Measurements from ENCODE around the gene TIGD1.
"Not testable (repeated sequence)": the region's sequence is repeated elsewhere in the genome, so short reads cannot be mapped to it uniquely, and the experiment has no call there.

The TIGD1 gene

DNA sequence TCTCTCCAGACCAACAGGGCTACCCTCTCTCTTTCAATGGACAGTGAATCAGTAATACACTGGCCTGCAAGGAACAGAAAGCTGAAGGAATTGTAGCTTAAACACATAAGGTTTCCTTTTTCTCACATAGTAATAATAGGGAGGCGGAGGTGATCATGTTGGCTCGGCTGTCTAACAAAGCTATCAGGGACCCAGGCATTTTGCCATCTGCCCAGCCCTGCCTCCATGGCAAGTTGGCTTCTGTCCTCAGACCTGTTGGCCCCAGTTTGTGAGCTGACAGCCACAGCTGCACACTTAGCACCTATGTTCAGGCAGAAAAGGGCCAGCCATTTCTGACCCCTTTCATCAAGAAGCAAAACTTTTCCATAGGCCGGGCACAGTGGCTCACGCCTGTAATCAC, 12.9 kb downstream of the TIGD1 start:
- Mint-ChIP-seq H3K9me3 (no peaks in the 10 kb centered on the region), H3K27ac (no peak overlapping the region), H3K36me3 (ENCODE audit: low read depth) (no peaks in the 10 kb centered on the region), H3K4me3 (no peak overlapping the region), H3K4me1 (peaks cover 7% of the 10 kb centered on the region), H3K27me3 (peaks cover 4% of the 10 kb centered on the region)
- no peak for ATAC-seq
- no peak for DNase-seq

DNA sequence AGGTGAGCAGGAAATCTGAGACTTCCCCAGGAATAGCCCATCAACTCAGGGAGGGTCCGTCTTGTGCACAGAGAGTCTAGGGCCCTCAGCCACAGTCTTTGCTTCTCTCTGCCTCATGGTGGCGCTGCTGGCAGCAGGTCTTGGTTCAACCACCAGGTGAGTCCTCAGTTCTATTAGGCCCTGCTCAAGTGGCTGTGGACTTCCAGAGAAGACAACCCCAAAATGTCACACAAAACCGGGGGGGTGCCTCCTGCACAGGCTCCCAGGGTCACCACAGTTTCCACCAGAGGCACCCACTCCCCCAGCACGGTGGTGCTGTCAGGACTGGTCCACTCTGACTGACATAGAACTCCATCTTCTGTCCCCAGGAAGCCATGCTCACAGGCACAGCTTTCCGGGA, 13.3 kb downstream of the TIGD1 start:
- H3K36me3 Mint-ChIP-seq (ENCODE audit: low read depth), result no peaks in the 10 kb centered on the region
- H3K27ac Mint-ChIP-seq, result no peak overlapping the region
- DNase-seq, result no peak
- peaks cover 7% of the 10 kb centered on the region for H3K4me1 Mint-ChIP-seq
- H3K4me3 Mint-ChIP-seq, result no peak overlapping the region
- no peak for ATAC-seq
- H3K9me3 Mint-ChIP-seq, result no peaks in the 10 kb centered on the region
- peaks cover 4% of the 10 kb centered on the region for H3K27me3 Mint-ChIP-seq

DNA sequence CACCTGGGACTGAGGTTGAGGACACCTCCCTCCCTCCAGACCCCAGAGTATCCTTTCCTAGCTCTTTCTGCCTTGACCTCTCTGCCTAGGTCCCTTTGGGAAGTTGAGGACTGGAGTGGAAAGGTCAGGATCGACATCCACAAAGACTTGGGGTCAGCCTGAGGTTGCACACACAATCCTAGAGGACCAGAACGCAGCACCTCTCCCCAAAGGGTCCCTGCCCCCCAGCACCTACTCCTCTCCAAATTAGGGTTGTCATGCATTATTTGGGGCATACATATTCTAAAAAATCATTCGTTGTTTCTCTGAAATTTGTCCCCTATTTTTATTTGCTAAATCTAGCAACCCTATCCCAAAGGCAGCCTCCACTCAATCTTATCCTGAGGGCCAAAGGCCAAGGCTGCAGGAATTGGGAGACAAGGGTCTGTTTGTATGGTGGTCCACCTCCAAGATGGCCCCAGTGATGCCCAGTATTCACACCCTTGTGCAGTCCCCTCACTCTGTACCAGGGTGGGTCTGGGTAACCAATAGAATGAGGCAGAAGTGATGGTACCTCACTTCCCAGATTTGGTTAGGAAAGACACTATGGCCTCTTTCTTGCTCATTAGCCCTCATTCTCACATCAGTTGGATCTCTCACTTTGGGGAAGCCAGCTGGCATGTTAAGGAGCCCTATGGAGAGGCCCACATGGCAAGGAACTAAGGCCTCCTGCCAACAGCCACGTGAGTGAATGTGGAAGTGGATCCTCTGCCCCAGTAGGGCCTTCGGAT, 14.4 kb downstream of the TIGD1 start:
- Mint-ChIP-seq H3K4me3 (no peak overlapping the region), H3K36me3 (ENCODE audit: low read depth) (no peaks in the 10 kb centered on the region), H3K27me3 (peaks cover 4% of the 10 kb centered on the region), H3K4me1 (peaks cover 7% of the 10 kb centered on the region), H3K9me3 (no peaks in the 10 kb centered on the region), H3K27ac (no peak overlapping the region)
- no peak for DNase-seq
- no peak for ATAC-seq

DNA sequence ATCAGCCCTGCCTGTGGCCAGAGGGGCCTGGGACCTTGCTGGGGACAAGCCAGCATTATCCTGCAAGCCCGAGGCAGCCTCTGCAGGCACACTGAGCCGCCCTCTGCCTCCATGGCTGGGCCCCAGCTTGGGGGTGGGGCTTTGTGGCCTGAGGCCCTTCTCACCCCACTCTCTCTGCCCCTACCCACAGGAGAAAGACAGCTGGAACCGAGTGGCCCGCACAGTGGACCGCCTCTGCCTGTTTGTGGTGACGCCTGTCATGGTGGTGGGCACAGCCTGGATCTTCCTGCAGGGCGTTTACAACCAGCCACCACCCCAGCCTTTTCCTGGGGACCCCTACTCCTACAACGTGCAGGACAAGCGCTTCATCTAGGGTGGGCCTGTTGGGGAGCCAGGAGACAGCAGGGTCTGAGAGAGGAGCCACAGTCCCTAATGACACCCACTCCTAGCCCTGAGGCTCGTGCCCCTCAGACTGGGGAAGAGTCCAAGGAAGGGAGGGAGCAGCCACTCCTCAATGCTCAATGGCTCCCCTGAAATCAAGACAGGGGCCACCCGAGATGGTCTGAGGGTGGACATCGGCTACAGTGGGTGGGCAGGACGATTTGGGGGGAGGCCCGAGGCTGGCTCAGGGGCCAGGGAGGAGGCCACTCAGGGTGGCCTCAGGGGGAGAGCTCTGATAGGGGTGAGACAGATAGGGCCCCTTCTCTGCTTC, 15.3 kb downstream of the TIGD1 start:
- H3K27me3 Mint-ChIP-seq, result peaks cover 4% of the 10 kb centered on the region
- H3K36me3 Mint-ChIP-seq (ENCODE audit: low read depth), result no peaks in the 10 kb centered on the region
- ATAC-seq (no peak), DNase-seq (no peak)
- peaks cover 7% of the 10 kb centered on the region for H3K4me1 Mint-ChIP-seq
- no peak overlapping the region for H3K4me3 Mint-ChIP-seq
- no peaks in the 10 kb centered on the region for H3K9me3 Mint-ChIP-seq
- no peak overlapping the region for H3K27ac Mint-ChIP-seq

DNA sequence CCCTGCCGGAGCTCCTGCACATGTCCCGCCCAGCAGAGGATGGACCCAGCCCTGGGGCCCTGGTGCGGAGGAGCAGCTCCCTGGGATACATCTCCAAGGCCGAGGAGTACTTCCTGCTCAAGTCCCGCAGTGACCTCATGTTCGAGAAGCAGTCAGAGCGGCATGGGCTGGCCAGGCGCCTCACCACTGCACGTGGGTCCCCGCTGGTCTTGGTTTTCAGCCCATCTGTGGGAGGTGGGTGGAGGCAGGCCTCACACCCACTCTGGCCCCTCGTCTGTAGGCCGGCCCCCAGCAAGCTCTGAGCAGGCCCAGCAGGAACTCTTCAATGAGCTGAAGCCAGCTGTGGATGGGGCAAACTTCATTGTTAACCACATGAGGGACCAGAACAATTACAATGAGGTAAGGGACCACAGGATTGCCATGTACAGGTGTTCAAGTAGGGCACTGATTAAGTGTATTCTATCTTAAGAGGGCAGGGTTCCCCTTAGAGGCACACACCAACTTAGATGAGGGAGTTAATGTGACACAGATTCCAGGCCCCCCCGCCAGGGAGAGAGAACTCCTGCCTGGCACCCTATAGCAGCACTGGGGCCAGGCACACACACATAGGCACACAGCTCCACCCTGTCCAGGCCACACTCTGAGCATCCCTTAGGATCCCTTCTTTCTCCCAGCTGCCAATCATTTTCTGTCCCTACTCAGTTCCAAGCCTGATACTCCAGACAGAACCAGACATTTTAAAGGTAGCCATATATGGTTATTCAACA, 16.2 kb downstream of the TIGD1 start:
- no peak for DNase-seq
- Mint-ChIP-seq H3K4me1 (peaks cover 7% of the 10 kb centered on the region), H3K36me3 (ENCODE audit: low read depth) (no peaks in the 10 kb centered on the region), H3K4me3 (no peak overlapping the region), H3K27me3 (peaks cover 4% of the 10 kb centered on the region), H3K27ac (no peak overlapping the region), H3K9me3 (no peaks in the 10 kb centered on the region)
- no peak for ATAC-seq

DNA sequence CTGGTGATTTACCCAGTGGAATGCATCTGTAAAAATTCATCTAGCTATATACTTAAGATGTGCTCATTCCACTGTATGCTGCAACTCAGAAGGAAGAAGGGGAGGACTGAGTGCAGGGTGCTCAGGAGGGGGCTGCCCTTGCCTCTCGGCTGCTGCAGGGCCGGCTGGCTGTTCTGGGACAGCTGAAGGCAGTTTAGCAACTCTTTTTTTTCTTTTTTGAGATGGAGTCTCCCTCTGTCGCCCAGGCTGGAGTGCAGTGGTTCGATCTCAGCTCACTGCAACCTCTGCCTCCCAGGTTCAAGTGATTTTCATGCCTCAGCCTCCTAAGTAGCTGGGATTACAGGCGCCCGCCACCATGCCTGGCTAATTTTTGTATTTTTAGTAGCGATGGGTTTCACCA, 17.5 kb downstream of the TIGD1 start:
- H3K4me1 Mint-ChIP-seq; H3K4me3 Mint-ChIP-seq; H3K27me3 Mint-ChIP-seq; H3K27ac Mint-ChIP-seq; H3K9me3 Mint-ChIP-seq; H3K36me3 Mint-ChIP-seq (ENCODE audit: low read depth); DNase-seq; ATAC-seq: not testable (repeated sequence)

DNA sequence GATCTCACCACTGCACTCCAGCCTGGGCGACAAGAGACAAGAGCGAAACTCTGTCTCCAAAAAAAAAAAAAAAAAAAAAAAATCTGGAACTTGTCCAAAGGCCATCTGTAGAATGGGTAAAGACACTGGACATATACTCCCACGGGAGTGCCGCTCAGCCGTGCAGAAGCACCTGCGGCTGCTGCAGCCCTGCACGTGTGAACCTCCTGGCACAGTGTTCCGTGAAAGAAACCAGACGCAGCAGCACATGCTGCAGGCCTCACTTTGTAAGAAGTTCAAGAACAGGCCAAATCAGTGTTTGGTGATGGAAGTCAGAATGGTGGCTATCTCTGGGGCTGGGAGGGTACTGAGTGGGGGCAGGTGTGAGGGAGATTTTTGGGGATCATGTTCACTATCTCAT, 17.9 kb downstream of the TIGD1 start:
- no peak for ATAC-seq
- Mint-ChIP-seq H3K27ac (no peak overlapping the region), H3K4me1 (peaks cover 5% of the 10 kb centered on the region), H3K9me3 (no peaks in the 10 kb centered on the region), H3K27me3 (peaks cover 6% of the 10 kb centered on the region), H3K36me3 (ENCODE audit: low read depth) (no peaks in the 10 kb centered on the region), H3K4me3 (no peak overlapping the region)
- DNase-seq, result no peak

DNA sequence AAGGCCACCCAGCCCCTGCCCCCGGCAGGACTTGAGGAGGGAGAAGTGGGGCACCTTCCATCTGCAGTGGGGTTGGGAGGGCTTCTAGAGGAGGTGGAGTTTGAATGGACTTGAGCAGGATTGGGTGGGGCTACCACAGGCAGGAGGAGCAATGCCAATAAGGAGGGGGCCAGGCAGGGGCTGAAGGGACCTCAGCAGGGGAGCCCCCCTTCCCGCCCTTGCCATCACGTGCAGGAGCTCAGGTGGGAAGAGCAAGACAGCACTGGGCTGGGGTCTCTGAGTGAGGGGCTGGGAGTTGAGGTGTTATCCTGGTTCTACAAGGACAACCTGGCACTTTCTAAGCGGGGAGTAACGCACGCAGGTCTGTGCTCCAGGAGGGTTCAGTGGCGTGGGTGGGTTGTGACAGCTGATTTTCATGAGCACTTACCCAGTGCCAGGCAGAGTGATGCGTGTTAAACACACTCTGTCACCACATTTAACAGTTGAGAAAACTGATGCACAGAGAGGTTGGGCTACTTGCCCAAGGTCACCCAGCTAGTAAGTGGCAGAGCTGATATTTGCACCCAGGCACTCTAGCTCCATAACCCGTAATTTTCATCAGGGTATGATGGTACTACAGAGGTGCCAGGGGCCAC, 19.6 kb downstream of the TIGD1 start:
- H3K27me3 Mint-ChIP-seq, result peaks cover 15% of the 10 kb centered on the region
- no peak for DNase-seq
- peaks cover 5% of the 10 kb centered on the region for H3K4me1 Mint-ChIP-seq
- no peaks in the 10 kb centered on the region for H3K36me3 Mint-ChIP-seq (ENCODE audit: low read depth)
- H3K4me3 Mint-ChIP-seq, result no peak overlapping the region
- no peak for ATAC-seq
- H3K27ac Mint-ChIP-seq, result no peak overlapping the region
- H3K9me3 Mint-ChIP-seq, result no peaks in the 10 kb centered on the region

DNA sequence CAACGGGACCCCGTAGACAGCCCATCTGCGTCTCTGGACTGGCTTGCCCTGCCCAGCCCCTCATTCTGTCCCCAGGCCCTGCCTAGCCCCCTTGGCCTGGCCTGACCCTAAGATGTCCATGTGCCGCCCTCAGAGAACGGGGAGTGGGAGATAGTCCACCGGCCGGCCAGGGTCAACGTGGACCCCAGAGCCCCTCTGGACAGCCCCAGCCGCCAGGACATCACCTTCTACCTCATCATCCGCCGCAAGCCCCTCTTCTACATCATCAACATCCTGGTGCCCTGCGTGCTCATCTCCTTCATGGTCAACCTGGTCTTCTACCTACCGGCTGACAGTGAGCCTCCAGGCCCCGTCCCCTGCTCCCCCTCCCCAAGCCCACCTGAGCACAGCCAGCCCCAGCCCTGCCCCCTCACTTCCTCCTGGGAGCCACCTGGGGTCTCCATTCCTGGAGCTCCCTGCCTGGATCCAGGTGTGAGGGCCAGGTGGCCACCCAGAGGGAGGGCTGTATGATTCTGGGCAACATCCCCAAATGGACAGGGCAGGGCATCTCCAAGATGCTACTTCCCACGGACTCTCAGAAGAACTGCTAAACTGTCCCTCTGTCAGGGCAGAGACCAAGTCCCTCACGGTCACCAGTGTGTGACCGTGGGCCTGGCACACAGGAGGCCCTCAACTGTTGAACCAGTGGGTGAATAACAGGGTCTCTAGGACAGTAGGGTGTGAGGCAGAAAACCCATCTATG, 20.4 kb downstream of the TIGD1 start:
- Mint-ChIP-seq H3K4me1 (peaks cover 5% of the 10 kb centered on the region), H3K36me3 (ENCODE audit: low read depth) (no peaks in the 10 kb centered on the region), H3K27me3 (peaks cover 18% of the 10 kb centered on the region), H3K9me3 (no peaks in the 10 kb centered on the region), H3K27ac (no peak overlapping the region), H3K4me3 (no peak overlapping the region)
- ATAC-seq (no peak), DNase-seq (no peak)

DNA sequence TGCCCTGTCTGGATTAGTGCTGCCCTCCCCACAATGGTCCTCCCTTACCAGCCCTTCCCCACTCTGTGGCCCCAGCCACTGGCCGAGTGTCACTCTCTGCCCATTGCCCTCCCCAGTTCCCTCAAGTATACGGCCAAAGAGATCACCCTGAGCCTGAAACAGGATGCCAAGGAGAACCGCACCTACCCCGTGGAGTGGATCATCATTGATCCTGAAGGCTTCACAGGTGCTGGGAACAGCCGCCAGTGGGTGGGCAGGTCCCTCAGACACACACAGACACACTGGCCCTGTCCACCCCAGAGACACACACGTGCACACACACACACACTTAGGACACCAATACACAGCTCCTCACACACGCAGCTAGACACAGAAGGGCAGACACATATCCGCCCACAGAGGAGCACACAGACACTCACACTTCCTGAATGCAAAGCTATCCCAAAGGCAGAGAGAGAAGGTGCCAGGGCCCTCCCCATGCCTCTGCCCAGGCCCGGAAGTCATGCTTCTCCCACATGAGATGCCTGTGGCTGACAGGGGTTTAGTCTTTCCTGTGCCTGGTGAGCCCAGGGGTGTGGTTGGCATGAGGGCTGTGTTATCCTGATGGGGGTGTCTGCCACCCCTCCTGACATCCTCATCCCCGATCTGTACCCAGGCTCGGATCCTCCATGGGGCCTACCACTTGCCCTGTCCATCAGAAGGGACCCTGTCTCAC, 21.5 kb downstream of the TIGD1 start:
- no peak for ATAC-seq
- no peaks in the 10 kb centered on the region for H3K36me3 Mint-ChIP-seq (ENCODE audit: low read depth)
- DNase-seq, result no peak
- peaks cover 7% of the 10 kb centered on the region for H3K4me1 Mint-ChIP-seq
- H3K9me3 Mint-ChIP-seq, result no peaks in the 10 kb centered on the region
- peaks cover 25% of the 10 kb centered on the region for H3K27me3 Mint-ChIP-seq
- no peak overlapping the region for H3K4me3 Mint-ChIP-seq
- H3K27ac Mint-ChIP-seq, result no peak overlapping the region

DNA sequence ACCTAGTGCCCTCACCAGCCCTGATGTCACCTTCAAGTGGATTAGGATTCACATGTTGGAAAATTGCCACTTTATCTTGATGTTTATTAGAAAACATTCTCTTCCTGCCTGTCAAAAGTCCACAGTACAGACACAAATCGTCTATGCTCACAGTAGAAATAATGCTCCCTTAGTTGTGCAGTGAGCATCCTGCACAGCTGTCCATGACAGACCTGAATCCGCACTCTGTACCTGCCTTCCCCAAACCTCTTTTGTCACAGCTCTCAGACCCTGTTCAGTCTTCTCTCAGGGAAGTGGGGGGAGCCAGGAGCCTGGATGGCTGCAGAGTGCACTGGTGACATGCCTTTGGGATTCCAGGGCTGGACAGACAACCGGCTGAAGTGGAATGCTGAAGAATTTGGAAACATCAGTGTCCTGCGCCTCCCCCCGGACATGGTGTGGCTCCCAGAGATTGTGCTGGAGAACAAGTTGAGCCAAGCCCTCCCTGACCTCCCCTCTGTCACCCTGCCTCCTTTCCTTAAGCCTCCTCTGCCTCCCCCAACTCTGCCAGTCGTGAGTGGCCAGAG, 22.4 kb downstream of the TIGD1 start:
- ATAC-seq, result no peak
- Mint-ChIP-seq H3K27ac (no peak overlapping the region), H3K4me3 (no peak overlapping the region), H3K27me3 (peaks cover 30% of the 10 kb centered on the region), H3K4me1 (peaks cover 9% of the 10 kb centered on the region), H3K9me3 (no peaks in the 10 kb centered on the region), H3K36me3 (ENCODE audit: low read depth) (no peaks in the 10 kb centered on the region)
- no peak for DNase-seq

DNA sequence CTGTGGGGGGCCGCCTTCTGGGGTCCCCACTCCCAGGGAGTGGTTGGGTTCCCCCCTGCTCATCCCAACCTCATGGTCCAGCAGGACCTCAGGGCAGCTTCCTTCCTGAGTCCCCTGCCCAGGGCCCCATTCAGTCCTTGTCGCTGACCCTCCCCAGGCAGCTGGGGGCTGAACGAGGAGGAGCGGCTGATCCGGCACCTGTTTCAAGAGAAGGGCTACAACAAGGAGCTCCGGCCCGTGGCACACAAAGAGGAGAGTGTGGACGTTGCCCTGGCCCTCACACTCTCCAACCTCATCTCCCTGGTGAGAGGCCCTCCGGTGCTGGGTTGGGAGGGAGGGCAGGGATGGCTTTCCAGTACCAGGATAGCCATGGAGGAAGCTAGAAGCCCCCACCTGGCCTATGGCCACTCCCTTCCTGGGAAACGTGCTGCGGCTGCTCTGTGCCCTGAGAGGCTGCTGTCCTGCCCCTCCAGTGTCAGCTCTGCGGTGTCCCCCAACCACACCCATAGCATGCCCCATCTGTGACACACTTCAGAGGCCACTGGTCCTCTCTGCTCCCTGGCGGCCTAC, 23.9 kb downstream of the TIGD1 start:
- H3K9me3 Mint-ChIP-seq, result no peaks in the 10 kb centered on the region
- DNase-seq (no peak), ATAC-seq (no peak)
- peaks cover 34% of the 10 kb centered on the region for H3K27me3 Mint-ChIP-seq
- H3K4me3 Mint-ChIP-seq, result no peak overlapping the region
- H3K27ac Mint-ChIP-seq, result no peak overlapping the region
- no peaks in the 10 kb centered on the region for H3K36me3 Mint-ChIP-seq (ENCODE audit: low read depth)
- peaks cover 10% of the 10 kb centered on the region for H3K4me1 Mint-ChIP-seq

DNA sequence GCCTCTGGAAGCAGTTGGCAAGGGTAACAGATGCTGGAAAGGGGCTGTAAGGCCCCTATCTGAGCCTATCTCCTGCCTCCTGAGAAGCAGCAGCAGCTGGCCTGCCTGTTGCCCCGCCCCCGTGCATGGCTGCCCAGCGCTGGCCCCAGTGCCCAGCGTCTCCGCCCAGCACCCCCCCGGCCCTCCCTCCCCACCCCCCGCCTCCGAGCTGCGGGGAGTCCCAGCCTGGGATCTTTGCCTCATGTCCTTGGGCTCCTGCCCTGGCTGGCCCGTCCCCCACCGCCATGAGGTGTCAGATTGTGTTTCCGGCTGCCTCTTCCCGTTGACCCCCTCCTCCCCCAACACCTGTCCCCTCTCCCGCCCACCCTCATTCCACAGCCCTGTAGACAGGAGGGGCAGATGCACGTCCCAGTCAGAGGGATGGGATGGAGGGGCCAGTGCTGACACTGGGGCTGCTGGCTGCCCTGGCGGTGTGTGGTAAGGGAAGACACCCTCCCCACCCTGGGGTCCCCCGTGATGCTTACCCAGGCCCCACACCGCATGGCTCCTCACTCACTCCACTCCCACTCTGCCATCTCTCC, 24.5 kb downstream of the TIGD1 start, which contains the start of gene CHRND:
Gene CHRND (plus strand): TSS at position 370 of the 581 bp plus-strand sequence. CDS start 56 bp downstream, at position 426.
- H3K4me1 Mint-ChIP-seq, result peaks cover 11% of the 10 kb centered on the region
- no peak within 1 kb of the TSS for H3K27ac Mint-ChIP-seq
- H3K36me3 Mint-ChIP-seq (ENCODE audit: low read depth), result no peaks in the 10 kb centered on the region
- no peak for DNase-seq
- H3K9me3 Mint-ChIP-seq, result no peaks in the 10 kb centered on the region
- peaks cover 35% of the 10 kb centered on the region for H3K27me3 Mint-ChIP-seq
- no peak for ATAC-seq
- H3K4me3 Mint-ChIP-seq, result no peak within 1 kb of the TSS
